ENCODE data around the gene SLC13A3. TPM values are rescaled to one million over a fixed set of nuclear protein-coding genes. Genes with fewer than 3 reads are reported as not detected.

Gene SLC13A3
- total and polyA plus RNA-seq, 2 donors (not counting 3 experiments of a cell fraction or from before 2014, with no cell fraction given) = 0.11 to 0.40 TPM

GRCh38 chr20:46545077-46545826 is 106.0 kb downstream of the SLC13A3 start:
- Histone ChIP-seq H4K20me1 (replicated peaks; ENCODE audit: control insufficient read depth, extremely low read depth, insufficient read depth, low read length) (no peaks in the 10 kb centered on the region), H3K9ac (replicated peaks; ENCODE audit: extremely low read depth, insufficient read depth, low read length) (no peak overlapping the region), H3K27ac (ENCODE audit: insufficient read depth, low read depth, low read length) (no peak overlapping the region), H3K79me2 (ENCODE audit: control insufficient read depth, insufficient read depth, low read length) (no peaks in the 10 kb centered on the region), H3K9me3 (replicated peaks; ENCODE audit: control insufficient read depth, insufficient read depth, low read length) (no peaks in the 10 kb centered on the region), H3K9me1 (replicated peaks; ENCODE audit: control insufficient read depth, extremely low read depth, insufficient read depth, low read length) (no peaks in the 10 kb centered on the region), H3K4me1 (ENCODE audit: control insufficient read depth, extremely low read depth, insufficient read depth, low read length) (no peaks in the 10 kb centered on the region), H3K4me2 (ENCODE audit: insufficient read depth, low read length) (no peak overlapping the region), H2AFZ (ENCODE audit: low read depth, low read length) (no peak overlapping the region), H3K27me3 (ENCODE audit: control insufficient read depth in 2 of 2, insufficient read depth in 2 of 2, low read length in 2 of 2) (no peaks in the 10 kb centered on the region), H3K36me3 (ENCODE audit: control insufficient read depth in 2 of 2, extremely low read depth in 1 of 2, insufficient read depth in 2 of 2, low read length in 2 of 2) (no peaks in the 10 kb centered on the region), H3K4me3 (replicated peaks in 1 of 3; ENCODE audit: insufficient read depth in 1 of 3, low read depth in 1 of 3, low read length in 3 of 3) (no peak overlapping the region)
- intact Hi-C loops (cut with micrococcal nuclease) = no loop called here
- dilution Hi-C loops (cut with MboI; ENCODE audit: extremely low pct_ligation_motif_present, low sequenced_read_pairs) = no loop called here
- ChIA-PET CTCF (interaction anchor here (0.8 to 1.8 kb wide), 12 partner anchors 12 to 211 kb away, joined by 3 to 29 read pairs (median 5); partner anchors contain the start of gene TP53RK), POLR2A (no interaction called here)
- DNase-seq (ENCODE audit: low read depth, low spot score) = no peak
- BruUV-seq (replicated peaks) = no TSS peak
- FAIRE-seq = no peak
- TF ChIP-seq MYC (IDR thresholded peaks at IDR 0.05; ENCODE audit: low read depth, low read length) (no peak), CTCF (IDR thresholded peaks at IDR 0.05; ENCODE audit: extremely low read depth in 1 of 2, insufficient read depth in 1 of 2, low read depth in 1 of 2, low read length in 2 of 2) (no peak), EZH2 (IDR thresholded peaks at IDR 0.05; ENCODE audit: borderline replicate concordance, low read depth, low read length, severe bottlenecking) (no peak), POLR2AphosphoS5 (IDR thresholded peaks at IDR 0.05; ENCODE audit: insufficient read depth, low read depth, low read length) (no peak)
